Left cardiac atrium (tissue), 4 donors: ENCODE data around the gene SBF1. TPM values are rescaled to one million over a fixed set of nuclear protein-coding genes. Genes with fewer than 3 reads are reported as not detected.
A peak's percentile ranks its signal among the peaks of the same experiment; 100 is the strongest.
"Not testable (repeated sequence)": the region's sequence is repeated elsewhere in the genome, so short reads cannot be mapped to it uniquely, and the experiment has no call there.

Experiments used
- ATAC-seq, 2 donors: fragments of 200-7000 bp; cut with Tn5 transposase; one replicate each; pipeline ENCODE4 v1.9.1; 2020; ENCODE audit warnings: mild to moderate bottlenecking in 2 of 2, moderate library complexity in 2 of 2
- DNase-seq: peaks from one replicate; pipeline ENCODE4 v3.0.0-alpha.2; 2020
- intact Hi-C, 2 donors: fragments of 100-400 bp; cut with DNase I; formaldehyde crosslinking; loops; one replicate each; pipeline versions ENCODE4 v1.14.1 to v1.15.1; 2022 to 2023
- total RNA-seq, 2 donors: library from RNA; stranded (reverse); fragmentation: NEBNext Ultra II Directional; extraction: Animal tissue kit (Norgen Biotek cat#: 25700); gene quantifications; one replicate each; pipeline ENCODE4 v1.2.1, GENCODE V29; 2021
- donor health status: DM: no; HTN: yes; CAD: no.
- donor health status: DM: no; HTN: yes; CAD: no; lungs with severe emphysema.
- donor health status: DM: yes; HTN: yes; CAD: no.
- donor health status: Dilated cardiomyopathy.

Gene SBF1
- total RNA-seq, 2 donors from 2014 or later, result 44.9 to 54.4 TPM

DNA sequence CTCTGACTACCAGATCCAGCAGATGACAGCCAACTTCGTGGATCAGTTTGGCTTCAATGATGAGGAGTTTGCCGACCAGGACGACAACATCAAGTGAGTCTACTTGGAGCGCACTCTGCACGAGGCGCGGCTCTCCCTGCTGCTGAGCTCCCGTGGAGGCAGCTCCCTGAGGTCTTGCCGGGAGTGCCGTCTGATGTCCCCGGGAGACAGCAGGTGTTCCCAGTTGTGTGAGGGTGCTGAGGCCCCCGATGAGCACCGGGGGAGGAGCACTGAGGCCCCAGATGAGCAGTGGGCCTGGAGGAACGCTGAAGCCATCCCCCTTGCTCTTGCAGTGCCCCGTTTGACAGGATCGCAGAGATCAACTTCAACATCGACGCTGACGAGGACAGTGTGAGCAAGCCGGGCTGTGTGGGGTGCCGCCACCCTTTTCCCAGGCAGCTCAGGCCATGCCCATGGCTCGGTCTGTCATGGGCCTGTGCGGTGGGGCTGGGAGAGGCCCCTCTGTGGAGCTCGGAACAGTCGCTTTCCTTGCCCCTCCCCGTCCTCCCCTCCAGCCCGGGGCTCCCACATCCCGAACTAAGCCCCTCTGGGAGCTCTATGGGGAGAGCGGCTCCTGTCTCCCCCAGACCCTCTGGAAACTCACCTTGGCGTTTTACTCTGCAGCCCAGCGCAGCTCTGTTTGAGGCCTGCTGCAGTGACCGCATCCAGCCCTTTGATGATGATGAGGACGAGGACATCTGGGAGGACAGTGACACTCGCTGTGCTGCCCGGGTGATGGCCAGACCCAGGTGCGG, 37.1 kb downstream of the SBF1 start:
- no peak for ATAC-seq
- DNase-seq, result no peak
- intact Hi-C loops, result no loop called here

DNA sequence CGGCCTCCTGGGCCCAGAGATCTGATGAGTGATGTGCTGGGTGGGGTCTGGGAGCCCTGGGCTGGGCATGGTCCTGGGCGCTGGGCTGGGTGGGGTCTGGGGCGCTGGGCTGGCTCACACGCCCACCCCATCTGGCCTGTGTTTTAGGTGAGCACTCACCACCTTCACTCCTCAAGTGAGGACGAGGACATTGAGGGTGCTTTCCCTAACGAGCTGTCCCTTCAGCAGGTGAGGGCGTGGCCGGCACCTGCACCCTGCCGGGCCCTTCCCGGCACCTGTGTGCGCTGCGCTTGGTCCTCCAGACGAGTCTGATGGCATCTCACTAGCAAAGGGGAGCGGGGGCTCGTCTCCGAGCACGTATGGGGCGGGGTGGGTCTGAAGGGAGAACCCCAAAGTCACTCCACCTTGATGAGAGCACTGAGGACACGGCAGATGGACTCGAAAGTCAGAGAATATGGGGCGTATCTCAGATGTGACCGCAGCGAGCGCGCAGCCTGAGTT, 37.9 kb downstream of the SBF1 start:
- intact Hi-C loops, result no loop called here
- no peak for DNase-seq
- ATAC-seq, result no peak

DNA sequence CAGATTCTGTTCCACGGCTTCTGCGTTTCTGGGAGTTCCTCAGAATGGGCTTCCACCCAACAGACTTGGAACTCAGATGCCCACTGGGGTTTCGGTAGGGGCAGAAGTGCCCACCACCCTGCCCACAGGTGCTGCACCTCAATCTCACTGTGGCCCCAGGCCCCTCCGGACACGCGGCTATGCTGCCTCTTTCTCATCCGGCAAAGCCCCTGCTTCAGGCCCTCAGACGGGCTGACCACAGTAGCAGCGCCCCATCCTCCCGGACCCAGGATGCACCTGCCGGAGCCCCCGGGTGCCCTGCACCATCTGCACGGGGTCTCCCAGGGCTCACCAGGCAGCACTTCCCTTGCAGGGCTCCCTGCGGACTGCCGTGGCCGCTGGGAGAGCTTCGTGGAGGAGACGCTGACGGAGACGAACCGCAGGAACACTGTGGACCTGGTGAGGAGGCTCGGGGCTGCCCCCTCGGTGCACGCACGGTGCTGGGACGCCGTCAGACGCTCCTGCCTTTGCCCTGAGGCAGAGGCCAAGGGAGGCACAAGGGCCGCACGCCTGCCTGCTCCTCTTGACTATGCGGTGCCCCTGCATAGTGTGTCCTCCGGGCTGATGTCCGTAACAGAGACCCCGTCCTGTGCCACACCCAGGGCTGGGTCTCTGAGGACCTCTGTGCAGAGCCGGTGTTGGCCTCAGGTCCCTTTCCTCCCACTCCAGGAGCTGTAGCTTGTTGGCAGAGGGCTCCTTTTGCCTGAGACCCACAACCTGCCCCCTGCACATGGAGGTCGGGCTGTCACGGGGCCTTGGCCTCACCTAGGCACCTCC, 38.6 kb downstream of the SBF1 start:
- ATAC-seq (no peak), DNase-seq (no peak)
- intact Hi-C loops, result no loop called here

DNA sequence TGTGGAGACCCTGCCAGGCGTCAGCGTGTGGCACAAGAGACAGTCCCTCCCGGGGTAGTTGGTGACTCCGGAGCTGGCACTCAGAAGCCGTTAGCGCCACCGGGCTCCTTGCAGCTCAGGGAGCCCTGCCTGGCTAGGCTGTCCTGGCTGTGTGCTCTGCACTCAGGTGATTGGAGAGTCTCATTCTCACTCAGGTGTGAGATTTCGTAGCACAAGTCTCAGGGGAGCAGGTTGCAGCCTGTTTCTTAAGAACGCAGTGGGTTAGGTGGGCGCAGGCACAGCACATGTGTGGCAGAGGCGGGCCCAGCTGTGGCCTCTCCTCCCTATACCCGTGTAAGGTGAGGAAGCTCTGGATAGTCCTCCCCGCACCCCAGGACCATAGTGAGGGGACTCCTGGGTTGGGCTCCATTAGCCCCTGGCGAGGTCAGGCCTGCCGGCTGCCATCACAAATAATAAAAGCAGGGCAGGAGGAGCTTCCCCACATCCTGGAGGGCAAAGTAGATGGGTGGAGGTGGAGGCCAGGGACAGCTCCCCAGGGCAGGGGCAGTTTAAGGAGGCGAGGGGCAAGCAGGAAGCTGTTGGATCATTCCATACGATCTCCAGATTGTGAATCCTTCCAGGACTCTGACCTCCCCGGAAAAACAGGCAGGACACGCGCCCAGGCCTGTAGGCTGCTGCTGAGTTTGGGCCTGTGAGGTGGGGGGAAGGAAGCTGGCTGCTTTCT, 39.4 kb downstream of the SBF1 start:
- ATAC-seq (no peak), DNase-seq (peak; percentile 23)
- intact Hi-C loops, result no loop called here

DNA sequence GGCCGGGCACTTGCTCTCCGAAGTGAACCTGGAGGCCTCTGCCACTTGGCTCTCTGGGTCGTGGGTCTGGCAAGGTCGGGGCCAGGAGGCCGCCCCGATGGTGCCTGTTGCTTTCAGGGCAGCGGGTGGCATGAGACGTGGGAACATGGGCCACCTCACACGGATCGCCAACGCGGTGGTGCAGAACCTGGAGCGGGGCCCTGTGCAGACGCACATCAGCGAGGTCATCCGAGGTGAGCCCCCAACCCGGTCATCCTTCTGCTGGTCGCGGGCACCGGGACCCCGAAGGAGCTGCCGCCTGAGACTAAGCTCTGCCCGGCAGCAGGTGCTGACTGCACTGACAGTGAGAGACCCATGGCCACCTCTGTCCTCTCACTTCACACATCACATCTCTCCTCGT, 40.0 kb downstream of the SBF1 start:
- intact Hi-C loops, result no loop called here
- no peak for DNase-seq
- ATAC-seq, result no peak

DNA sequence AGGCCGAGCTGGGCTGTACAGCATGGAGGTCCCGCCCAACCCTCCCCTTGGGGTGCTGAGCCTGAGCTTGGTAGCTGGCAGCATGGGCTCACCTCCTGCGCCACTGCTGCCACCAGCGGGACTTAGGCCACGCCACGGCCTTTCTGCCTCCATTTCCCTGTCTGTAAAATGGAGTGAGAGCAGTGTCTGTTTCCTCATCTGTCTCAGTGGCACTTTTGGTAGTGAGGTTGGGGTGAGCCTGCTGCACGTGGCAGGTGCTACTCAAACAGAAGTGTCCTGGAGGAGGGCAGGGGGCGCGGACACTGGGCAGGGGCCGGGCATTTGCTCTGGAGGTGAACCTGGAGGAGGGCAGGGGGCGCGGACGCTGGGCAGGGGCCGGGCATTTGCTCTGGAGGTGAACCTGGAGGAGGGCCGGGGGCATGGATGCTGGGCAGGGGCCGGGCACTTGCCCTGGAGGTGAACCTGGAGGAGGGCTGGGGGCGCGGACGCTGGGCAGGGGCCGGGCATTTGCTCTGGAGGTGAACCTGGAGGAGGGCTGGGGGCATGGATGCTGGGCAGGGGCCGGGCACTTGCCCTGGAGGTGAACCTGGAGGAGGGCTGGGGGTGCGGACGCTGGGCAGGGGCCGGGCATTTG, 41.8 kb downstream of the SBF1 start:
- not testable (repeated sequence) for ATAC-seq

DNA sequence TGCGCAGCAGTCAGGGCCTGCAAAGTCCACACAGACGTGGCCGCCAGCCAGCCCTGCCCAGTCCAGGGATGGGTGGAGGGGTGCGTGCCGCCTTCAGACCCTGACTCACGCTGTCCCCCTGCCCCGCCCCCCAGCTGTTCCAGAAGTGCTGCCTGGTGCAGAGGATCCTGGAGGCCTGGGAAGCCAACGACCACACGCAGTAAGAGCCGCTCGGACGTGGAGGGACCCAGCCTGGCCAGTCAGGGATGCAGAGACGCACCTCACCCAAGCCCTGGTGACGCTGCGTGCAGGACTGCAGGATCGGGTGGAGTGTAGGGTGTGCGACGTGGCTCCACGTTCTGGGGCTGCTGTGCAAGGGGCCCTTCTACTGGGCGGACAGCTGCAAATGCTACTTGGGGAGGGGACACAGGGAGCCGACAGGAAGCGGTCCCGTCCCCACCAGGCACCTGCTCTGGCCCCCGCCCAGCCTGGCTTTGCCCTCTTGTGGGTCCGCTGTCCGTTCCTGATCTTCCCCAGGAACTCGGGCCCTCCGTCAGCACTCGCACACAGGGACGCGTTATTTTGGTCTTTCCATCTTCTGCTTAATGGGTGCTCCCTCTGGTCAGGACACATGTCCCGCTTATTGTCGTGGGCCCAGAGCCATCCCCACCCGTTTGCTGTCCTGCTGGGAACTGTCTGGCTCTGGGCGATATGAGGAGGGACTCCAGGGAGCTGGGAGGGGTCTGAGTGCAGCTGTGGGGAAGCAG, 42.5 kb downstream of the SBF1 start:
- ATAC-seq (no peak), DNase-seq (no peak)
- intact Hi-C loops, result no loop called here

More for the DNA sequence above, 41.8 kb downstream of the SBF1 start:
- DNase-seq, intact Hi-C loops: not testable (repeated sequence)

DNA sequence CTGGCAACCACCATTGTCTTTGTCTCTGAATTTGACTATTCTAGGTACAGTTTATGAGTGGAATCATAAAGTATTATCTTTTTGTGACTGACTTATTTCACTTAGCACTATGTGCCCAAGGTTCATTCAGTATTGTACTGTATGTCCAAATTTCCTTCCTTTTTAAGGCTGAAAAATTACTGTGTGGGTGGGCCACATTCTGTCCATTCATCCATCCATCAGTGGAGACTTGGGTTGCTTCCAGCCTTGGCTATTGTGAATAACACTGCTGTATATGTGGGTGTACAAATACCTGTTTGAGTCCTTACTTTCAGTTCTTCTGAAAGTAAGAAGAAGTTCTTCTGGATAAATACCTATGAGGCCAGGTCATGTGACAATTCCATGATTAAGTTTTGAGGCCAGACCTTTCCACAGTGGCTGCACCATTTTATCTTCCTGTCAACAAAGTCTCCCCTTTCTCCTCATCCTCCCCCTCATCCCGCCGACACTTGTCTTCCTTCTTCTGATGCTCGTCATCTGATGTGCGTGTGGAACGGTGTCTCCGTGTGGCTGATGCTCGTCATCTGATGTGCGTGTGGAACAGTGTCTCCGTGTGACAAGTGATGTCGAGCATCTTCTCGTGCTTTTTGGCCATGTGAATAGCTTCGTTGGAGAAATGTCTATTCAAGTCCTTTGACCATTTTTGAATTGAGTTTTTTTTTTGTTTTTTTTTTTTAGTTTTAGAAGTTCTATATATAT, 49.5 kb downstream of the SBF1 start:
- intact Hi-C loops, result no loop called here
- ATAC-seq (no peak), DNase-seq (no peak)

DNA sequence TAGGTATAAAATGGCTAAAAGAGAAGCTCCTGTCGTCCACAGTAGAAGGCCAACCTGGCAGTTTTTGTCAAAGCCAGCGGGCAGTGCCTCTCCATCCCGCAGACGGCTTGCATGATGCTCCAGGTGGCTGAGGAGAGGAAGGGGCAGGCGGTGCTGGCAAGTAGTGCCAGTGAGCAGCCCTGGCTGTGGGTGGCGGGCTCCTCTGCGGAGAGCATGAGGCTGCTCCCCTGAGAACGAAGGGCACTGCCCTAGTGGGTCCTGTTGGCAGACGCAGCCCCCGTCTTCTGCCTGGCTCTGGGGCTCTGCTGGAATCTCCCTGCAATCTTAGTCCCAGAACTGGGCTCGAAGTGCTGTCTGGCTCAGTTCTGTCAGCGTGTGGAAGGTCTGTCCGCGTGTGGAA, 50.9 kb downstream of the SBF1 start:
- ATAC-seq (no peak), DNase-seq (no peak)
- intact Hi-C loops, result no loop called here

DNA sequence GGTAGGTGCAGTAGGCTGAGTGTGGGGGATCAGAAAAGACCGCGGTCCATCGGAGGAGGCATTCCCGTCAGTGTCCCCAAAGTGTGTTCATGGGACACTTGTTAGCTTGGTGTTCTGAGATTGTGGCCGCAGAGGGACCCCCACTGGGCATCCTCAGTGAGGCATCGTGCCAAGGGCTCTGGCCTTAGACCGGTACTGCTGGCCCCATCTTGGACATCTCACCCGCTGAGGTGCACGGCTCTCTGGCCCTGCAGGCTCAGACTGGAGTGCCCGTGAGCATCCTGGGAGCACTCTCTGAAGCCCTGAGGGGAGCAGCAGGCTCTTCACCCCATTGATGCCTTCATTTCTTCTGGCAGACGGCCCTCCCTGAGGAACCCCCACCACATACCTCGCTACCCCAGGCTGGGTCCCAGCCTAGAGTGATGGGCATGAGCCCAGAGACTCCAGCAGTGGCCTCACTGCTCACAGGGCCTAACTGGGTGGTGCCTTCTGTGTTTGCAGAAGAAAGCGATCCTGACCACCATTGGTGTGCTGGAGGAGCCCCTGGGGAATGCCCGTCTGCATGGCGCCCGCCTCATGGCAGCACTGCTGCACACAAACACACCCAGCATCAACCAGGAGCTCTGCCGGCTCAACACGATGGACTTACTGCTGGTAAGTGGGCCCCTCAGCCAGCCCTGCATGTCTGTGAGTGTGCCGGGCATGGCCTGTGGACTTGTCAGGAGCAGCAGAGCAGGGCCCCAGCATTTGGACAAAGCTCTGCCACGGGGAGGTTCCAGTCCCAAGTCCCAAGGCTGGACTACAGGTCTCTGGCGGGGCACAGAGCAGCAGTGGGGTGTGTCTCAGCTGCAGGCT, 51.6 kb downstream of the SBF1 start:
- no peak for ATAC-seq
- no peak for DNase-seq
- intact Hi-C loops, result no loop called here

DNA sequence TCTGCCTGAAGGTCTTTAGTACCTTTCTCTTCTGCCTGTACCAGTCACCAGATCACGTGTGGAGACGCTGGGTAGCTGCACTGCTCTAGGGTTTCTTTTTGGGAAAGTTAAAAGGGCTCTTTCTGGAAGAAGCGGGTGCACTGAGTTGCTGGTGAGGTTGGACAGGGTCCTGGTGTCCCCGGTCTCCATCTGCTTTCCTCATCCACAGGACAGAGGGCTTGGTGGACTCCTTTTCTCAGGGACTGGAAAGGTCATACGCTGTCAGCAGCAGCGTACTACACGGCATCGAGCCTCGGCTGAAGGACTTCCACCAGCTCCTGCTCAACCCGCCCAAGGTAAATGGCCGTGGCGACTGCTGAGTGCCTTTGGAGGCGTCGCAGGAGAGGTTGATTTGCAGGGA, 52.8 kb downstream of the SBF1 start:
- ATAC-seq (no peak), DNase-seq (no peak)
- intact Hi-C loops, result no loop called here

DNA sequence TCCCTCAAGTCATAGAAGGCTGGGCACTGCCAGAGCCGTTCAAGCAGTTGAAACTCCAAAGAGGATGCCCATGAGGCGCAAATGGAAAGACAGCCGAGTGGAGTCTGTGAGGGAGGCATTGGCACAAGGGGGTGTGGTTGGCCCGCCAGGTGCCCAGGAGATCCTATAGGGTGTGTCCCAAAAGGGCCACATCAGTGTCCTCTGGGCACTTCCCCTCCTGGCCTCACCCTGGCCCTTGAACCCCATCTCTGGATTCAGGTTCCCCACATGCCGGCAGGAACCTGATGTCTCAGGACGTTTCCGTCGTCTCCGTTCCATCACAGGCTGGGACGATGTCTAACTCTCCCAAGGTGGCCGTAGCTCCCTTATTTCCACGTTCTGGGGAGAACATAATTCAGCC, 54.3 kb downstream of the SBF1 start:
- ATAC-seq (no peak), DNase-seq (no peak)
- intact Hi-C loops, result no loop called here

DNA sequence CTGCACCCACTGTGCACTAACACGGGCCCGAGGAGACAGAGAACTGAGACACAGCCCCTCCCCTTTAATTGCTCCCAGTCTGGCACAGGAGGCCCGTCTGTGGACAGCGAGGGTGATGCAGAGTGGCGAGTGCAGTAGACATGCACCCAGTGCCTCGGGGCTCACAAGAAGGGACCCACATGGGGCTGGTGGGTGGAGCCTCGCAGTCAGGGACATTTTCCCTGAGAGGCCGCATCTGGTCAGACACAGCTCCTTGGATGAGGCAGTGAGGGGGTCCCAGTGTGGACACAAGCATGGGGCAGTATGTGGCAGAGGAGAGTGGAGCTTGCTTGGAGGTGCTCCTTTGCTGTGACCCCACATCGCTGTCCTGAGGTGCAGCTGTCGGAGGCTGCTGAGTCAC, 54.8 kb downstream of the SBF1 start:
- DNase-seq (no peak), ATAC-seq (no peak)
- intact Hi-C loops, result no loop called here

DNA sequence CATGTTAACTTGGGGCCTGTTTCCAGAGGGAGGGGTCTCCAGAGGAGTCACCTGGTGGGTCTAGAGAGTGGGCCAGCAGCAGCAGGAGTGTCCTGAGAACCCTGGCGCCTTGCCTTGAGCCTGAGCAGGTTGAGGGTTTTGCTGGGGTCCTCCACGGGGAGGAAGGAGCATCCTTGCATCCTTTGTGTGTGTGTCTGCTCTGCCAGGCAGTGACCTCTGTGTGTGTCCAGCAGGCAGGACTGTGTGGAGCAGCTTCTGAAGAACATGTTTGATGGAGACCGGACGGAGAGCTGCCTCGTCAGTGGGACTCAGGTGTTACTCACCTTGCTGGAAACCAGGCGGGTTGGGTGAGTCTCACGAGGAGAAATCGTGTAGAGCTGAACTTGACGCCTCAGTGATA, 55.7 kb downstream of the SBF1 start:
- DNase-seq, result no peak
- intact Hi-C loops, result no loop called here
- no peak for ATAC-seq

DNA sequence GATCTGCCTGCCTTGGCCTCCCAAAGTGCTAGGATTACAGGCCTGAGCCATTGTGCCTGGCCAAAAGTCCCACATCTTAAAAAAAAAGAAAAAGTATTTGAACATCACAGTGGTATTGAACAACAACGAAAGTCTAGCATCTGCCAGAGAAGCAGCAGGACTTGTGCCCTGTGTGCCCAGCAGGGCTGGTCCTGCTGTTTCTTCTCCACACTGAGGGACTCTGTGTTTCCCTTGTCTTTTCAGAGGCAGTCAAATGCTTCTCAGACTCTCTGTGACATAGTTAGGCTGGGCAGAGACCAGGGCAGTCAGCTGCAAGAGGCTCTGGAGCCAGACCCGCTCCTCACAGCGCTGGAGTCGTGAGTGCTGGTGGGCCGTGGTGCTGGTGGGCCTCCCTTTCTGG, 56.2 kb downstream of the SBF1 start:
- ATAC-seq (no peak), DNase-seq (no peak)
- intact Hi-C loops, result no loop called here

DNA sequence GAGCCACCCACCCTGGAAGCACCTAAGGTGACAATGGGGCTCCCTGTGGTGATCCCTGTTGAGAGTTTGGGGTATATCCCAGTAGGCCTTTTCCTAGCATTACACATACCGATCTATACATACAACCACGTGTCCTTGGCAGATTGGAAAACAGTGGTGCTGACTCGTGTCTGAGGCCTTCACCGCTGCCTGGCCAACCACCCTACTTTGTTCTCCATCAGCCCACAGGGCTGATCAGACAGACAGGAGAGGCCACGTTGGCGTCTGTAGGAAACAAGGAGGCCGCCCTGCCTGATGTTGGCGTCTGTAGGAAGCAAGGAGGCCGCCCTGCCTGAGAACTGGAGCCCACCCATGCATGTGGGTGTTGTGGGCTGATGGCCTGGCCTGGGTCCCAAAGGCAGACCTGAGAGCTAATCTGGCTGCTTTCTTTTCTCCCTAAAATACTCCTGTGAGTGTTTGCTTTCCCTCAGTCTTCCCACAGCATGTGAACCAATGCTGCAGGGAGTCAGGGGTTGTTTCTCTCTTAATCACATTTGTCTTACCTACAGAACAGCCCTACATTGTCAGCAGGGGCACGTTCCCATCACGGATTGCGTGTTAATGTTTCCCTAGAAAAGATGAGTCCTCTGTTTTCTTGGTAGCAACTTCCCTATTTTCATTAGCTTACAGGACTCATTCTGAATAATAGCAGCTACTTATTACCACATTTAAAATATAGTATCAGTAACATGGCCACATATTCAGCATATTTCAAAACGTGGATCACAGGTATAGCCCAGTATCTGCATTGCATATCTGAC, 57.2 kb downstream of the SBF1 start:
- no peak for ATAC-seq
- DNase-seq, result no peak
- intact Hi-C loops, result no loop called here
